Muscle of back (tissue), 11 donors: ENCODE data around the gene MCL1. TPM values are rescaled to one million over a fixed set of nuclear protein-coding genes. Genes with fewer than 3 reads are reported as not detected.
A peak's percentile ranks its signal among the peaks of the same experiment; 100 is the strongest.

ENCODE experiments used
- DNase-seq, 3 donors: peaks; one replicate each; pipeline versions ENCODE4 v3.0.0 to v3.0.0-alpha.2; 2013
- polyA plus RNA-seq, 10 donors: library from polyadenylated mRNA; unstranded; fragments of 120-200 nt; gene quantifications; one replicate each; pipeline ENCODE4 v1.2.1, GENCODE V29; 2013; ENCODE audit not compliant: insufficient read length in 10 of 10

Gene MCL1
- polyA plus RNA-seq, 10 donors, result 128 to 246 (median 152) TPM

DNA sequence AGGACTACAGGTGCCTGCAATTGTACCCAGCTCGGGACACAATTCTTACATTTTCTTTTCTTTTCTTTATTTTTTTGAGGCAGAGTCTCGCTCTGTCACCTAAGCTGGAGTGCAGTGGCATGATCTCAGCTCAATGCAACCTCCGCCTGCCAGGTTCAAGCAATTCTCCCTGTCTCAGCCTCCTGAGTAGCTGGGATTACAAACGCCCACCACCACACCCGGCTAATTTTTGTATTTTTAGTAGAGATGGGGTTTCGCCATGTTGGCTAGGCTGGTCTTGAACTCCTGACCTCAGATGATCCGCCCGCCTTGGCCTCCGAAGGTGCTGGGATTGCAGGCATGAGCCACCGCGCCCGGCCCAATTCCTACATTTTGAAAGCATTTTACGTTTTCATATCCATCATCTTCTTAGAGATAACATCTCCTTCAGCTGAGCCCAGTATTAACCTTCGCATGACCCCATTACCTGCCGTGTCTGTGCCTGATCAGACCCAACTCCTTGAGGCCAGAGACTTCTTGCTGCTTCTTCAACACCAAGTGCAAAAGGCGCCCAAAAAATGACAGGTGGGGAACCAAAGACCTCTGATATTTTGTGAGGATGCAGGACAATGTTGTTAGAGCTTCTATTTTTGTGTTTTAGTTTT lies 33.0 kb downstream of the MCL1 start:
- DNase-seq, result no peak

DNA sequence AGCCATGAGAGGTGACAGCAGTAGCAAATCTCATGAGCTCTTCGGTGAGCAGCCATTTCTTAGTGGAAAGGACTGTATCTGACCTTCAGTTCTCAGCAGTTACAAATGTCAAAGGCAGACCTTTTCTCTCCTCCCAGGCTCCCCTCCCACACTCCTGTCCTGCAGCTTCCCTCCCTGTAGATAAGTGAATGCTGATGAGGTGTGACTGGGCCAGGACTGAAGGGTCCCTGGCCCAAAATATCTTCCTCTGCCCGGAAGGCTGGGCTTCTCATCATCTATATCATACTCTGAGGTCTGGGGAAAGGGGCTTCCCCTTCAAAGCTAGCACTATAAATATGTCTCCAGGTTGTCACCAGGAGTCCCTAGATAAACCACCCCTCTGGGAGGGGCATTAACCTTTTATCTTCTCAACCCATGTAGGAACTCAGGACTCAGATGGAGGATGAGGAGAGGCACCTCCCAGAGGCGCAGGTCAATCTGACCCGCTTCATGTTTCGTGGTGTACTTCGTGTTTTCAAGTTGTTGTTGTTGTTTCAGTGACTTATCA lies 33.9 kb downstream of the MCL1 start:
- DNase-seq, result no peak

DNA sequence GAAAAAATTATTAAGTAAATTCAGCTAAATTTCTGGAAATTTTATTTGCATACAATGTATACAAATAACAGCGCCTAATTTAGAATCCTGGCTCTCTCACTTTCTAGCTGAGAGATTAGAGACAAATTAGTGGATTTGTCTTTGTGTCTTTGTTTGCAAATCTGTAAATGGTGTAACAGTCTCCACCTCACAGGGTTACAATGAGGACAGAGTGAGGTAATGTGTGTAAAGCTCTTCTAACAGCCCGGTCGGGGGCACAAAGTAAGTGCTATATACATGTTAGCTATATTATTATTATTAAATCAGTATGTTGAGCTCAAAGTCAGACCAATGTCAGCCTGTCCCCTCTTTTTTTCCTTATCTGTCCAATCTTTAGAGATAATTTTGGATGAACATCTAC lies 35.2 kb downstream of the MCL1 start:
- DNase-seq, result peak in 1 of 3 donors; percentile 68

DNA sequence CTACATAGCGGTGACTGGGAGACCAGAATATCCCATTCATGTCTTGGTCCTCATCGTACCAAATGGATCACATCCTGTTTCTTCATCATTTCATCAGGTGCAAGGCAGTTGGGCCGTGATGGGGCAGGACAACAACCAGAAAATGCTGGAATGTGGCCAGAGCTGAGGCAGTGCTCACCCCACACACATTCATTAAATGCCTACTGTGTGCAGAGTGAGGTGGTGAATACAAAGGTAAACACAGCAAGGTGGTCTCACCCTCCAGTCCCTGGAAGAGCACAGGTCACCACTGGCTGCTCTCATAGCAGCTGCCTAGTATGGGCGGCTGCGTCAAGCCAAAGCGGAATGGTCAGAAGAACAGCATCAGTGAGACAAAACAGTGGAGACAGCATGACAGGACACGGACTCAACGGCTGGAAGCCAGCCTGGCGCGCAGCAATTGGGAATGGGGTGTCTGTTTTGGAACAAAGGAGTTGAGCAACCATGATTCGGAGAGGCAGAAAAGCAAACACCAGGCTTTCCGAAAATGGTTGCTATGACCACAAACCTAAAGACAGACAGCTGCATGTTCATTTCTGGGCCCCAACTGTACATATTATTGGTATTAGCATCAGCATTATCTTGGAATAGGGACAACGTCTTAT lies 35.8 kb downstream of the MCL1 start:
- DNase-seq, result peak in 2 of 3 donors; percentile 75 to 85

DNA sequence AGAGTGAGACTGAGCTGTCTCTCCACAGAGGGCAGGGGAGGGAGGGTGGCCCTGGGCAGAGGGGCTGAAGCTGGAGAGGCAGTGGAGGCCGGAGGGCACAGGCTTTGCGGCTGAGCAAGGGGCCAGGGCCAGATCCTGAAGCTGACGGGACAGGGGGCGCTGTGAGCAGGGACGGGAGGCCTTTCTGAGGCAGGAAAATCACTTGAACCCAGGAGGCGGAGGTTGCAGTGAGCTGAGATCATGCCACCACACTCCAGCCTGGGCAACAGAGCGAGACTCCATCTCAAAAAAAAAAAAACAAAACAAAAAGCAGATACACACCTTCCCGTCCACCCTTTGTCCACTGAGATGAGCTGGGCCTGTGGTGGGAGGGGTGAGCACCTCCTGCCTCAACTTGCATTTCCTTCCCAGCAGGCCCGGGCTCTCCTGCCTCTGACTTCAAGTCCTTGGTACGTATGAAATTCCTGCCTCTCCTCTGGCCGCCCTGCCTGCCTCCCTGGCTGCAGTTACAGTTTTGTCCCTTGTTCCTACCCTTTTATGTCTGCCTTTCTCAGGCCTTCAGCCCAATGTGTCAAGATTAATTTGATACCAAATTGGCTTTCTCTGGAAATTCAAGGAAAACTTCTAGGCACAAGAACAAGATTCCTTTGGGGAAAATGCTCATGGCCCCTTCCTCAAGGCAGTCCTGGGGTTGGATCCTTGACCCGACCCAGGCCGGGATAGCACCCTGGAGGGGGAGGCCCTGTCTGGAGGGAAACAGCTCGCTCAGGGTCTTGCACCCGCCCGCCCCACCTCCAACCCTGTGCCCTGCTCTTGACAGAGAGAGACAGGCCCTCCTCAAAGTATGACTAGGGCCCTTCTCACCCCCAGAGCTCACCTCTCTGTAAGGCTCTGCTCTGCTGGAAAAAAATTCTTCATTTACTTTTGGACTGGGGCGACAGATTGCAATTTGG lies 41.4 kb downstream of the MCL1 start:
- peak; percentile 75 to 84 (median 77) for DNase-seq

DNA sequence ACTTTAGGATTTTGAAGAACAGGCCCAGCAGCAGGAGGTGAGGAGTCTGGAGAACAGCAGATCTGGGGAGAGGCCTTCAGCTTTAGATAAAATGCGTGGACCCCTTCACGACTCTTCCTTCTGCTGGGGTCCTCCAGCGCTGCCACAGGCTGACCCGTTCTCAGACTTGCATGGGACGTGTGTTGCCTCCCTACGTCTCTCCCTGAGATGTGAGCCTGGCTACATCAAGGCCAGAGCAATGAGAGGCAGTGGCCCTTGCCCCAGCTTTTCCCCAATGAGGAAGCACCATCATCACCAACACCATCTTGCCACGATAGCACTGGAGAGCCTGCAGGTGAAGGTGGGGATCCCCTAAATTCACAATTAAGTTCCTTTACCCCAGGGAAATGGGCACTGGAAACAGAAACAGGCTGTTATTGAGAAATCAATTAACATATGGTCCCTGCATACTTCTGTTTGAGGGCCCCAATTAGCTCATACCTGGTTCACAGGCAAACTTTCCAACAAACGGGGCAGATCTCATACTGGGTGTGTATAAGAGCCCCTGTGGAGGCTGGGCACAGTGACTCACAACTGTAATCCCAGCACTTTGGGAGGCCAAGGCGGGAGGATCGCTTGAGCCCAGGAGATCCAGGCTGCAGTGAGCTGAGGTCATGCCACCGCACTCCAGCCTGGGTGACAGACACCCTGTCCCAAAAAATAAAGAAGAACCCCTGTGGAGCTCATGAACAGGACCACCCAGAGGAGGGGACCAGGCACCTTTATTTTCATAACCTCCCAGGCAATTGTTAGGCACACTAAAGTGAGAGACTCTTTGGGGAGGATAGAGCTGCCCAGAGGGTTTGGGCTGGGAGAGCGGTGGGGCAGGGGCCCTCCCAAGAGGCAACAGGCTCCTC lies 42.3 kb downstream of the MCL1 start:
- DNase-seq, result no peak

DNA sequence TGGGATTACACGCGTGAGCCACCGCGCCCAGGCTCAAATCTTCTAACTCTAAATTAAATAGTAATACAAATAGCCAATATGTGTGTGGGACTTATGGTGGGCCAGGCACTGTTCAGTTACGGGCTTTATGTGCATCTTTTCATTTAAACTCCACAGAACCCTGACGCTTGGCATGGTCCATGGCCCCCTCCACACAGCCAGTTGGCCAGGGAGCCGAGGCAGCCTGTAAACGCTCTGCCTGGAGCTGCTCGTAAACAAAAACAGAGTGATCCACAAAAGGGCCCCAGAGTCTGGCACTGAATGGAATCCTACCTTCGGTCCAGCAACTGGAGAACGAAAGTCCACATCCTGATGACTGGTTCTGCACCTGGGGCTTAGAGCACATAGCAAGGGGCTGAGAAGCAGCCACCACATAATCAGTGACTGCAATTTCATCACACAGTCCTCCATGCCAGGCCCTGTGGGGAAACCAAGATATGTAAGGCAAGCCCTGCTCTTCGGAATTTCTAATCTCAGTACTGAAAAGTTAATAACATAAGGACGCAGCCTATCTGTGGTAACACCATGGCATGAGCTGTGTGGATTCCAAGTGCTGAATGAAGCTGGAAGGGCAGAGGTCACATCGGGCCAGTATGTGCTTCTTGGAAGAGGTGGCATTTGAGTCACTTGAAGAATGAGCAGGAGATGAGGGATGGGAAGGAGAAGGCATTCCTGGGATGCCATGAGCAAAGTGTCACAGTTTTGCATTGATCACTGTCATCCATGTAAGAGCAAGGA lies 43.7 kb downstream of the MCL1 start:
- peak in 1 of 3 donors; percentile 18 for DNase-seq

DNA sequence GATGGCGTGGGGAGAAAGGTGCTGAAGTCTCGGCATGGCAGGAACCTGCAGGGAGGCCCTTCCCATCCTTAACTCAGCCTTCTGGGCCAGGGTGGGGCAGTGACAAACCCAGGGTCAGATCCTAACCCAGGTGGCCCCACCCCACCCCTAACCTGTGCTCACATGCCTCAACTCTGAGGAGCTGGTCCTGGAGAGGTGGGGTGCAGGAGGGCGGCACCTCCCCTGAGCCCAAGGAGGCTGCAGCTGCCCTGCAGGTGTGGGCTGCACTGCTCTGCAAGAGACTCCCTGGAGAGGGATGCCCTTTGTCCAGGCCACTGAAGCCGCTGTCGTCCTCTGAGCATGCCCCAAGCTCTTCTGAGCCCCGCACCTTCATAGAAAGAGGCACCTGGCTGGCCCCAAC lies 45.4 kb downstream of the MCL1 start:
- no peak for DNase-seq

DNA sequence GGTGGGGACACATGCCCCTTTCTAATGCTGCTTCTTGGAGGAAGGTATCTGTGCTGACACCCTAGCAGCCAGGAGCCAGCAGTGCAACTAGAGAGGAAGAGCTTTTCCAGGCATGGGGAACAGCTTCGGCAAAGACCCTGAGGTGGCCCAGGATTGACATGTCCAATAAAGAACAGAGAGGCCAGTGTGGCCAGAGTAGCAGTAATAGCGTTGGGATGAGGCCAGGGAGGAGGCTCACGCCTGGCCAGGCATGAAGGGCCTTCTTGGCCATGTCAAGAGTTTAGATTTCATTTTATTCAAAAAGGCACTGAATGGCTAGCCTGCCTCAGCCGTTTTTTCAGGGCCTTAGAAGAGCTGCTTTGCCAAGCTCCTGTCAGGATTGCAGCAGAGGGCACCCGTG lies 46.5 kb downstream of the MCL1 start:
- DNase-seq, result peak in 1 of 3 donors; percentile 47

DNA sequence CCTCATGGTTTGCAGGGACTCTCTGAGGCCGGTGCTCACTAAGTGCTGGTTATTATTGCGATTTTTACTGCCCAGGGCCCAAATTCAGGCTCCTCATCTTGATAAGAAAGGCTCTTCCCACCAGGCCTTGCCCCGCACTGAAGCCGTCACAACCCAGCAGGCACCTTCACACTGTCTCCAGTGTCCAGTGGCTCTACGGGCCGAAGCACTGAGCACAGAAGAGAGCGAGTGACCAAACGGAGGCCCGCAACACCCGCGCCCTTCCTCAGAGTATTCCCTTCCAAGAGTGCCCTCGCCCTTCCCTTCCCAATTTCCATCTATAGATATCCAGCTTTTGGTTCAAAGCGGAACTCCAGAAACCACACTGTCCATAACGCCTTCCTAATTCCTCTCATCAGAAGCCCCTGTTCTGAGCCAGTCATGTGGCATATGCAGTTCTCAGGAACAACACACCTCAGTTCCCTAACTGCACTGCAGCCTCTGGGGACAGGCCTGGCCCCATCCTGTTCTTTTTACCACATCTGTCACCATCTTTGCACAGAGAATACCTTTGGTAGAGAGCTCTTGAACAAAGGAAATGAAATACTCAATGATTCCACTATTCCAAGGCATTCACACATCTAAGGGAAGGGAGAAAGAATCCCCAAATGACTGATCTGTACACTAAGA lies 48.8 kb downstream of the MCL1 start:
- no peak for DNase-seq

DNA sequence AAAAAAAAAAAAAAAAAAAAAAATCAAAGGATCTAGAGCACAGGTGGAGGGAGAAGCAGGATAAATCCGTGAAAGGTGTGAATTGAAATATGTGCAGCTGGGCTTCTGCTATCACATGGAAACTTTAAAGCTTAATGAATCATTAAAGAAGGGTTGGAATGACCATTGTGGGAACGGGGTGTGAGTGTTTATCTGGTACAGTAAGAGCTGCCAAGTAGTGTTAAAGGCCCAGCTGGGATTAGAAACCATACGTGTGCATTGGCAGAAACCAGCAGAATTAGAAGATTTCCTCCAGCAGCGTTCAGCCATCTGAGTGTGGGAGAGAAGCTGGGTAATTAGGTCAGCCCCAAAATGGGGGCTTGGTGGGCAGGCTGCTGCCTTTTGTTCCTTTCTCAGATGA lies 50.4 kb downstream of the MCL1 start:
- DNase-seq, result peak in 1 of 3 donors; percentile 66

DNA sequence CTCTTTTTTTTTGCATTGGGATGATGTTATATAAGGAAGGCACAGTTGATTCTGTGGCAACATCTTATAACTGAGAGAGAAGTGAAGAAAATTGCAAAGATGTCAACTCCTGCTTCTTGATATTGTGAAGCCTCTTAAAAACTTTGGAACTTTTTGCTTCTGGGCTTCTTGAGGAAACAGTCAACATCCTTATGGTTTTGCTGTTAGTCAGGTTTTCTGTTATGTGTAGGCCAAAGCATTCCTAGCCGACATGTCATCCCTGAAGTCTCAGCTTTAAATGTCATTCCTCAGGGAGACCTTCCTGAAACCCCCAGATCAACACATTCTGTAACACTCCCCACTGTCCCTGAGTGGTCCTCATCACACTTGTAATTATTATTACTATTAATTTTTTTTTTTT lies 51.2 kb downstream of the MCL1 start:
- no peak for DNase-seq

DNA sequence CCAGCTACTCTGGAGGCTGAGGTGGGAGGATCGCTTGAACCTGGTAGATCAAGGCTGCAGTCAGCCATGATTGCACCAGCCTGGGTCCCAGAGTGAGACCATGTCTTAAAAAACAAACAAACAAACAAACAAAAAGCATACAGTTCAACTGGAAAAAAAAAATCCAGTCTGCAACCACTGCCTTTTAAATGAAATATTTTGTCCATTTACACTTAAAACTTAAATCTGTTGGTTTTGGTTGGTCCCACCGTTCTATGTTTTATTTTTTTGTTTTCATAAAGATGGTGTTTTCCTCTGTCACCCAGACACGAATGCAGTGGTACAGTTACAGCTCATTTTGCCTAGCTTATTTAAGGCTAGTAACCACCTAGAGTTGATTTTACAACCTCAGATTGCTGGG lies 54.1 kb downstream of the MCL1 start:
- no peak for DNase-seq

Other genes with a start within 250 kb of the MCL1 start
- gene RPRD2, start 215.5 kb downstream of the MCL1 start, polyA plus RNA-seq, result 10 to 100 TPM; 20.8 to 29.3 (median 24.4) TPM
- 10 to 100 TPM; 15.0 to 25.3 (median 19.0) TPM for gene TARS2, start 92.2 kb downstream of the MCL1 start, polyA plus RNA-seq
- 10 to 100 TPM in 1 of 10 donors, 1 to 10 TPM in 9; 3.3 to 13.7 (median 4.3) TPM for gene ECM1, start 71.5 kb downstream of the MCL1 start, polyA plus RNA-seq
- under 1 TPM in 8 of 10 donors, not detected in 2; 0.43 to 0.99 (median 0.65) TPM for gene FALEC, start 63.9 kb downstream of the MCL1 start, polyA plus RNA-seq
- gene ADAMTSL4, start 30.2 kb downstream of the MCL1 start, polyA plus RNA-seq, result 10 to 100 TPM; 39.3 to 80.5 (median 52.3) TPM
- 100 to 1,000 TPM; 105 to 159 (median 113) TPM for gene ENSA, start 50.0 kb upstream of the MCL1 start, polyA plus RNA-seq
- 10 to 100 TPM; 16.2 to 22.6 (median 19.3) TPM for gene GOLPH3L, start 117.5 kb upstream of the MCL1 start, polyA plus RNA-seq
- gene HORMAD1, start 141.3 kb upstream of the MCL1 start, polyA plus RNA-seq, result under 1 TPM in 3 of 10 donors, not detected in 7; 0.12 to 0.65 (median 0.39) TPM
- gene CTSS, start 186.2 kb upstream of the MCL1 start, polyA plus RNA-seq, result 10 to 100 TPM in 9 of 10 donors, 1 to 10 TPM in 1; 9.6 to 24.1 (median 15.0) TPM
- gene CTSK, start 228.7 kb upstream of the MCL1 start, polyA plus RNA-seq, result 100 to 1,000 TPM in 1 of 10 donors, 10 to 100 TPM in 9; 50.5 to 114 (median 71.1) TPM